ENCODE data around the gene NAA11. TPM values are rescaled to one million over a fixed set of nuclear protein-coding genes. Genes with fewer than 3 reads are reported as not detected.

The NAA11 gene
- polyA plus RNA-seq, 3 donors, result not detected

Other genes with a start within 250 kb of the NAA11 start
- not detected for gene GK2, start 82.2 kb upstream of the NAA11 start, polyA plus RNA-seq (ENCODE audit: insufficient read length in 3 of 3)

Measured in right renal cortex interstitium (tissue), 3 donors.